Tibial nerve (tissue), 4 donors: ENCODE measurements around the gene ZNF648. TPM values are rescaled to one million over a fixed set of nuclear protein-coding genes. Genes with fewer than 3 reads are reported as not detected.

Experiments
- DNase-seq, 2 donors: peaks; one replicate each; pipeline ENCODE4 v3.0.0-alpha.2; 2019; ENCODE audit warnings: low spot score in 2 of 2
- H3K27ac ChIP-seq, 4 donors: fragments of 200-600 bp; sonication (generic) in 3 of 4; one replicate each; pipeline ENCODE4 v1.5.1; 2017 to 2019; ENCODE audit warnings: mild to moderate bottlenecking in 1 of 4
- H3K27me3 ChIP-seq, 2 donors: fragments of 200-600 bp; sonication (generic) in 1 of 2; one replicate each; pipeline versions ENCODE4 v1.5.1 to v1.6.0; 2017 to 2019
- H3K36me3 ChIP-seq, 3 donors: fragments of 200-600 bp; sonication (generic); one replicate each; pipeline ENCODE4 v1.5.1; 2018 to 2019
- H3K4me1 ChIP-seq, 4 donors: fragments of 200-600 bp; sonication (generic) in 3 of 4; one replicate each; pipeline ENCODE4 v1.5.1; 2017 to 2019
- H3K4me3 ChIP-seq, 4 donors: fragments of 200-600 bp; sonication (generic) in 3 of 4; one replicate each; pipeline ENCODE4 v1.5.1; 2017 to 2019; ENCODE audit warnings: mild to moderate bottlenecking in 1 of 4, moderate library complexity in 1 of 4
- H3K9me3 ChIP-seq, 4 donors: fragments of 200-600 bp; sonication (generic) in 3 of 4; one replicate each; pipeline ENCODE4 v1.5.1; 2017 to 2019
- CTCF ChIP-seq, 5 experiments: fragments of 200-600 bp in 3 of 5; fragments of 450-650 bp in 2 of 5; sonication (generic) in 3 of 5; IDR thresholded peaks; one replicate each; pipeline ENCODE4 v1.5.1; 2016 to 2019; ENCODE audit warnings: antibody characterized with exemption in 5 of 5, mild to moderate bottlenecking in 3 of 5, moderate library complexity in 2 of 5
- EP300 ChIP-seq, 2 donors: sonication (generic); formaldehyde crosslinking; IDR thresholded peaks; one replicate each; pipeline ENCODE4 v1.6.1; 2017; ENCODE audit warnings: antibody characterized with exemption in 2 of 2, mild to moderate bottlenecking in 1 of 2
- POLR2A ChIP-seq, 2 donors: fragments of 450-650 bp; IDR thresholded peaks; one replicate each; pipeline ENCODE4 v1.6.1; 2017; ENCODE audit warnings: antibody characterized with exemption in 2 of 2, mild to moderate bottlenecking in 2 of 2, moderate library complexity in 2 of 2
- WGBS, 2 donors: methylation state at CpG; one replicate each; pipeline ENCODE4 v1.1.5; 2018; 5-methylcytosine and 5-hydroxymethylcytosine counted together
- total RNA-seq, 4 donors: library from RNA; depleted of rRNA; stranded (reverse); fragments of >200 nt; gene quantifications; one replicate each; pipeline ENCODE4 v1.1.0, GENCODE V29; 2016

The ZNF648 gene
- total RNA-seq, 4 donors from 2014 or later: 0.20 to 1.5 (median 1.2) TPM

DNA sequence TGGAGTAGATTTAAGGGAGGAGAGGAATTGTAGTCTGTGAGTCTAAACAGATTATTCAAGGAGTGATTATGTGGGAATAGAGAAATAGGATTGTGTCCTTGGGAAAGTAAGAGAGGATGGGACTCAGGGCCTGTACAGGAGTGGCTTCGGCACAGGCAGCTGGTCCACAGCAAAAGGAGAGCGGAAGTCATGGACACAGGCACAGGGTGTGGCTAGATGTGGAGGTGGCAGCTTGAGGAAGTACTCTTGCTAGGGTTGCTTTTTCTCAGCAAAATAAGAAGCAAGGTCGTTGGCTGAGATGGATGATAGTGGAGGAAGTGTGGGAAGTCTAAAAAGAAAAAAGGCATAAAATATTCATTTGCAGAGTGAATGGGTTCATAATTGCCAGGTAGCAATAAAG is 18.5 kb upstream of the ZNF648 start:
- Histone ChIP-seq H3K27me3 (no peaks in the 10 kb centered on the region), H3K27ac (no peak overlapping the region), H3K9me3 (no peaks in the 10 kb centered on the region), H3K4me3 (no peak overlapping the region), H3K36me3 (no peaks in the 10 kb centered on the region), H3K4me1 (peaks cover 0 to 13% (median 7%) of the 10 kb centered on the region in 4 donors)
- TF ChIP-seq CTCF (IDR thresholded peaks at IDR 0.05) (no peak), EP300 (IDR thresholded peaks at IDR 0.05) (no peak), POLR2A (IDR thresholded peaks at IDR 0.05) (no peak)
- DNase-seq: no peak
- 80 to 81% methylated on average over 3 of the region's 3 CpGs for WGBS, 2 donors

- 50 to 60% methylated on average over 4 of the region's 4 CpGs for WGBS, 2 donors
- Histone ChIP-seq H3K4me1 (peaks cover 0 to 6% (median 0%) of the 10 kb centered on the region in 4 donors), H3K27me3 (no peaks in the 10 kb centered on the region), H3K4me3 (no peak overlapping the region), H3K27ac (no peak overlapping the region), H3K9me3 (no peaks in the 10 kb centered on the region), H3K36me3 (no peaks in the 10 kb centered on the region)
- no peak for DNase-seq
- no peak for TF ChIP-seq POLR2A (IDR thresholded peaks at IDR 0.05)
- TF ChIP-seq EP300 (IDR thresholded peaks at IDR 0.05): no peak
- no peak for TF ChIP-seq CTCF (IDR thresholded peaks at IDR 0.05)
These were observed 10.4 kb upstream of the ZNF648 start for GRCh38 chr1:182071924-182072323.

DNA sequence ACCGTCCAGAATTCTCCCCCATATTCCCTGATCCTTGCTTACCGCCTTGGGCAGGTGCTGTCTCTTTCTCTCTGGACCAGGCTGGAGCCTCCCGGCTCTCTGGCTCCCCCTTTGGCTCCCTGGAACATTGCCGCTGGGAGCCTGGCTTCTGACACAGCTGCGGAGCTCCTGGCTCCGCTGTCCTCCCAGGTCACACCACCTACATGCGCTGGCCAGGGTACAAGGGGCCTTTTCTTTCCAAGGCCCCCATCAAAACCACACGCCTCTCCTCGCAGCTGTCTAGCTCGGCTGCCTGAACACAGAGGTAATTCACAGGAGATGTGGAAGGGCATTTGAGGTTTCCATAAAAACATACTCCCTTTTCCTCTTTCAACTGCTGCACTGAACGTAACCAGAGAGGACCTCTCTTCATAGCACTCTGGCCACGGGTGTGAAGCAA is 7.5 kb upstream of the ZNF648 start:
- peak; percentile 29 to 75 (median 62) for TF ChIP-seq CTCF (IDR thresholded peaks at IDR 0.05)
- TF ChIP-seq EP300 (IDR thresholded peaks at IDR 0.05): no peak
- no peak for TF ChIP-seq POLR2A (IDR thresholded peaks at IDR 0.05)
- DNase-seq: peak in 1 of 2 donors; percentile 43
- 16 to 18% methylated on average over 11 to 12 of the region's 12 CpGs for WGBS, 2 donors

DNA sequence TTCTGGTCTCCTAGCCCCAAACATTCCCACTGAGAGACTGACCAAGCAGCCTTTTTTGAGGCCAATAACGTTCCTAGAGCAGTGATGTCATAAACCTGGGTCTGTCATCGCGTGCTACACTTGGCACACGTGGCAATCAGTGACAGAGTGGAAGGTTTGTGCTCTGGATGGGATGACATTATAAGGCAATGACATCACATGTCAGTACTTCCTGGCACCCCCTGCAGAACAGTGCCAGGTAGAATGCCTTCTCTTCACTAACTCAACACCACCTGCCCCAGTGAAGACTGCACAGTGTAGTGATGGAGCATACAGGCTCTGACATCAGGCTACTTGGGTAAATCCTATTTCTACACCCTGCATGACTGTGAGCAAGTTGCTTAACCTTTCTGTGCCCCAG is 5.4 kb upstream of the ZNF648 start:
- Histone ChIP-seq H3K4me1 (peaks cover 0 to 6% (median 0%) of the 10 kb centered on the region in 4 donors), H3K36me3 (no peaks in the 10 kb centered on the region), H3K4me3 (no peak overlapping the region), H3K27ac (no peak overlapping the region), H3K27me3 (no peaks in the 10 kb centered on the region), H3K9me3 (peaks cover 0 to 9% (median 4%) of the 10 kb centered on the region in 4 donors)
- TF ChIP-seq EP300 (IDR thresholded peaks at IDR 0.05): no peak
- WGBS, 2 donors: 68 to 76% methylated on average over 4 of the region's 4 CpGs
- DNase-seq: no peak

More for the DNA sequence above, 7.5 kb upstream of the ZNF648 start:
- peaks cover 0 to 3% (median under 1%) of the 10 kb centered on the region in 4 donors for H3K9me3 ChIP-seq
- no peak overlapping the region for H3K27ac ChIP-seq
- no peaks in the 10 kb centered on the region for H3K27me3 ChIP-seq
- H3K36me3 ChIP-seq: no peaks in the 10 kb centered on the region
- H3K4me3 ChIP-seq: no peak overlapping the region
- peaks cover 0 to 6% (median 0%) of the 10 kb centered on the region in 4 donors for H3K4me1 ChIP-seq

DNA sequence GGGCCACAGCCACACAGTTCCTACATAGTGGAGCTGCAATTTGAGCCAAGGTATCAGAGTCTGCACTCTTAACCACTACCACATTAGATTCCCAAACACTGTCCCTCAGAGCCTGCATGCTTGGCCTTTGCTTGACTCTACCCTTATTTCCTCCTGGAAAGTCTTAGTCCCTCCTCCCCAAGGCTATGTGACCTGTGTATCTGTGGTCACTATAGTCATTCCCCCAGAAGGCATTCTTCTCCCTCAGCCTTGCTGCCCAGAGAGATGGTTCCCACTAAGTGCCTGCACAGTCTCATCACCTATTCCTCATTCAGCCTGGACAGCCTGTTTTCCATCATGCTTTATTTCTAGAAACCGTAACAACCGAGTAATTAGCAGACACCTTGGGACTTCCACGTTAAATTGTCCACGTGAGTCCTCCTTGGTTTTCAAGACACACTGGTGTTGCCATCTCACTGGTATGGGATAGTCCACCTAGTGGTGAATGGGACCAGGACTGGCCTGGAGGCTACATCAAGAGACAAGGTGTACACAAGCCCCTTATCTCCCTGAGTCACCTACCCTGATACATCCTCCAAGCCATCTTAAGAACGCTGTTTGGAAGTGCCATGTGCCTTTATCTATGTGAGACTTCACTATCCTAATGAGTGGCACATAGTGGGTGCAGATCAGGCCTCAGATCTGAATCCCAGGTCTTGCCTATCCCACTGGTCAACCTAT is 3.8 kb upstream of the ZNF648 start:
- Histone ChIP-seq H3K4me1 (peaks cover 0 to 6% (median 0%) of the 10 kb centered on the region in 4 donors), H3K4me3 (no peak overlapping the region), H3K27ac (no peak overlapping the region), H3K9me3 (peaks cover 0 to 9% (median 4%) of the 10 kb centered on the region in 4 donors), H3K27me3 (no peaks in the 10 kb centered on the region), H3K36me3 (no peaks in the 10 kb centered on the region)
- no peak for DNase-seq
- 91 to 93% methylated on average over 5 of the region's 5 CpGs for WGBS, 2 donors
- TF ChIP-seq POLR2A (IDR thresholded peaks at IDR 0.05) (no peak), CTCF (IDR thresholded peaks at IDR 0.05) (no peak), EP300 (IDR thresholded peaks at IDR 0.05) (no peak)
